Measurements from ENCODE around the gene GPR150. TPM values are rescaled to one million over a fixed set of nuclear protein-coding genes. Genes with fewer than 3 reads are reported as not detected.
"Not testable (repeated sequence)": the region's sequence is repeated elsewhere in the genome, so short reads cannot be mapped to it uniquely, and the experiment has no call there.

Gene GPR150
- total RNA-seq, 1 donor from 2014 or later = not detected

GRCh38 chr5:95628933-95629332, 9.0 kb downstream of the GPR150 start:
- H3K27me3 Mint-ChIP-seq (ENCODE audit: low read depth) = peaks cover 21% of the 10 kb centered on the region
- no peak for TF ChIP-seq CTCF (IDR thresholded peaks at IDR 0.05; ENCODE audit: unreplicated experiment)
- no peak for DNase-seq (ENCODE audit: low spot score in 2 of 2, unreplicated experiment in 2 of 2)
- H3K9me3 Mint-ChIP-seq = peaks cover 4% of the 10 kb centered on the region
- H3K36me3 Mint-ChIP-seq = no peaks in the 10 kb centered on the region
- no peaks in the 10 kb centered on the region for H3K4me1 Mint-ChIP-seq
- no peak overlapping the region for H3K27ac Mint-ChIP-seq
- no peak overlapping the region for H3K4me3 Mint-ChIP-seq

GRCh38 chr5:95630394-95630917, 10.6 kb downstream of the GPR150 start:
- H3K4me1 Mint-ChIP-seq = no peaks in the 10 kb centered on the region
- no peak for DNase-seq (ENCODE audit: low spot score in 2 of 2, unreplicated experiment in 2 of 2)
- TF ChIP-seq CTCF (IDR thresholded peaks at IDR 0.05; ENCODE audit: unreplicated experiment) = no peak
- H3K36me3 Mint-ChIP-seq = no peaks in the 10 kb centered on the region
- peaks cover 4% of the 10 kb centered on the region for H3K9me3 Mint-ChIP-seq
- H3K27ac Mint-ChIP-seq = no peak overlapping the region
- H3K4me3 Mint-ChIP-seq = no peak overlapping the region
- peaks cover 11% of the 10 kb centered on the region for H3K27me3 Mint-ChIP-seq (ENCODE audit: low read depth)

GRCh38 chr5:95631255-95631958, 11.5 kb downstream of the GPR150 start:
- no peak overlapping the region for H3K4me3 Mint-ChIP-seq

GRCh38 chr5:95631991-95632675, 12.2 kb downstream of the GPR150 start:
- H3K9me3 Mint-ChIP-seq = peaks cover 4% of the 10 kb centered on the region
- no peak for TF ChIP-seq CTCF (IDR thresholded peaks at IDR 0.05; ENCODE audit: unreplicated experiment)
- no peaks in the 10 kb centered on the region for H3K36me3 Mint-ChIP-seq
- H3K27me3 Mint-ChIP-seq (ENCODE audit: low read depth) = peaks cover 3% of the 10 kb centered on the region
- H3K4me1 Mint-ChIP-seq = no peaks in the 10 kb centered on the region
- no peak for DNase-seq (ENCODE audit: low spot score in 2 of 2, unreplicated experiment in 2 of 2)
- no peak overlapping the region for H3K27ac Mint-ChIP-seq
- H3K4me3 Mint-ChIP-seq = no peak overlapping the region

More at GRCh38 chr5:95631255-95631958, 11.5 kb downstream of the GPR150 start:
- H3K36me3 Mint-ChIP-seq = no peaks in the 10 kb centered on the region
- no peak overlapping the region for H3K27ac Mint-ChIP-seq
- peaks cover 4% of the 10 kb centered on the region for H3K9me3 Mint-ChIP-seq
- no peak for TF ChIP-seq CTCF (IDR thresholded peaks at IDR 0.05; ENCODE audit: unreplicated experiment)
- peaks cover 5% of the 10 kb centered on the region for H3K27me3 Mint-ChIP-seq (ENCODE audit: low read depth)
- no peak for DNase-seq (ENCODE audit: low spot score in 2 of 2, unreplicated experiment in 2 of 2)
- H3K4me1 Mint-ChIP-seq = no peaks in the 10 kb centered on the region

GRCh38 chr5:95632942-95633341, 13.1 kb downstream of the GPR150 start:
- H3K4me3 Mint-ChIP-seq; H3K27me3 Mint-ChIP-seq (ENCODE audit: low read depth); DNase-seq (ENCODE audit: low spot score in 2 of 2, unreplicated experiment in 2 of 2); H3K36me3 Mint-ChIP-seq; H3K4me1 Mint-ChIP-seq; H3K9me3 Mint-ChIP-seq; H3K27ac Mint-ChIP-seq: not testable (repeated sequence)

GRCh38 chr5:95633671-95634070, 13.8 kb downstream of the GPR150 start:
- Mint-ChIP-seq H3K9me3 (peaks cover 4% of the 10 kb centered on the region), H3K4me1 (no peaks in the 10 kb centered on the region), H3K36me3 (no peaks in the 10 kb centered on the region), H3K27me3 (ENCODE audit: low read depth) (peaks cover 2% of the 10 kb centered on the region), H3K4me3 (no peak overlapping the region), H3K27ac (no peak overlapping the region)
- no peak for TF ChIP-seq CTCF (IDR thresholded peaks at IDR 0.05; ENCODE audit: unreplicated experiment)
- no peak for DNase-seq (ENCODE audit: low spot score in 2 of 2, unreplicated experiment in 2 of 2)
